ENCODE measurements around the gene ASS1. TPM values are rescaled to one million over a fixed set of nuclear protein-coding genes. Genes with fewer than 3 reads are reported as not detected.
A peak's percentile ranks its signal among the peaks of the same experiment; 100 is the strongest.

ASS1 gene
- total RNA-seq, 3 donors from 2014 or later (not counting 1 experiment from before 2014, with no cell fraction given) = 1.3 TPM; not detected in 2

- Histone ChIP-seq H3K36me3 (ENCODE audit: control insufficient read depth, insufficient read depth, low read length) (no peaks in the 10 kb centered on the region), H3K27me3 (ENCODE audit: control insufficient read depth, insufficient read depth, low read length) (peaks cover 5% of the 10 kb centered on the region), H3K9me3 (ENCODE audit: control insufficient read depth, insufficient read depth, low read length) (peaks cover 4% of the 10 kb centered on the region), H3K4me1 (ENCODE audit: control insufficient read depth, insufficient read depth, low read length) (peaks cover 13% of the 10 kb centered on the region), H3K27ac (ENCODE audit: low read length) (no peak overlapping the region), H3K4me3 (ENCODE audit: low read length) (no peak overlapping the region)
- DNase-seq (no peak), ATAC-seq (no peak)
- no peak overlapping the region for H3K27ac Mint-ChIP-seq
- intact Hi-C loops (cut with micrococcal nuclease) = no loop called here
- no peak overlapping the region for H3K4me3 Mint-ChIP-seq
- TF ChIP-seq, protein P1, sequence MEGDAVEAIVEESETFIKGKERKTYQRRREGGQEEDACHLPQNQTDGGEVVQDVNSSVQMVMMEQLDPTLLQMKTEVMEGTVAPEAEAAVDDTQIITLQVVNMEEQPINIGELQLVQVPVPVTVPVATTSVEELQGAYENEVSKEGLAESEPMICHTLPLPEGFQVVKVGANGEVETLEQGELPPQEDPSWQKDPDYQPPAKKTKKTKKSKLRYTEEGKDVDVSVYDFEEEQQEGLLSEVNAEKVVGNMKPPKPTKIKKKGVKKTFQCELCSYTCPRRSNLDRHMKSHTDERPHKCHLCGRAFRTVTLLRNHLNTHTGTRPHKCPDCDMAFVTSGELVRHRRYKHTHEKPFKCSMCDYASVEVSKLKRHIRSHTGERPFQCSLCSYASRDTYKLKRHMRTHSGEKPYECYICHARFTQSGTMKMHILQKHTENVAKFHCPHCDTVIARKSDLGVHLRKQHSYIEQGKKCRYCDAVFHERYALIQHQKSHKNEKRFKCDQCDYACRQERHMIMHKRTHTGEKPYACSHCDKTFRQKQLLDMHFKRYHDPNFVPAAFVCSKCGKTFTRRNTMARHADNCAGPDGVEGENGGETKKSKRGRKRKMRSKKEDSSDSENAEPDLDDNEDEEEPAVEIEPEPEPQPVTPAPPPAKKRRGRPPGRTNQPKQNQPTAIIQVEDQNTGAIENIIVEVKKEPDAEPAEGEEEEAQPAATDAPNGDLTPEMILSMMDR (IDR thresholded peaks at IDR 0.05) = no peak
- 20% methylated on average over 30 of the region's 30 CpGs for WGBS (ENCODE audit: insufficient coverage)
- peaks cover 7% of the 10 kb centered on the region for H3K36me3 Mint-ChIP-seq
- H3K4me1 Mint-ChIP-seq = no peaks in the 10 kb centered on the region
- no peaks in the 10 kb centered on the region for H3K9me3 Mint-ChIP-seq
- H3K27me3 Mint-ChIP-seq (ENCODE audit: low read depth in 2 of 2) = peaks cover 8 to 24% of the 10 kb centered on the region in 2 donors
Measured at GRCh38 chr9:130445268-130445983, 665 bp downstream of the ASS1 start.

DNA sequence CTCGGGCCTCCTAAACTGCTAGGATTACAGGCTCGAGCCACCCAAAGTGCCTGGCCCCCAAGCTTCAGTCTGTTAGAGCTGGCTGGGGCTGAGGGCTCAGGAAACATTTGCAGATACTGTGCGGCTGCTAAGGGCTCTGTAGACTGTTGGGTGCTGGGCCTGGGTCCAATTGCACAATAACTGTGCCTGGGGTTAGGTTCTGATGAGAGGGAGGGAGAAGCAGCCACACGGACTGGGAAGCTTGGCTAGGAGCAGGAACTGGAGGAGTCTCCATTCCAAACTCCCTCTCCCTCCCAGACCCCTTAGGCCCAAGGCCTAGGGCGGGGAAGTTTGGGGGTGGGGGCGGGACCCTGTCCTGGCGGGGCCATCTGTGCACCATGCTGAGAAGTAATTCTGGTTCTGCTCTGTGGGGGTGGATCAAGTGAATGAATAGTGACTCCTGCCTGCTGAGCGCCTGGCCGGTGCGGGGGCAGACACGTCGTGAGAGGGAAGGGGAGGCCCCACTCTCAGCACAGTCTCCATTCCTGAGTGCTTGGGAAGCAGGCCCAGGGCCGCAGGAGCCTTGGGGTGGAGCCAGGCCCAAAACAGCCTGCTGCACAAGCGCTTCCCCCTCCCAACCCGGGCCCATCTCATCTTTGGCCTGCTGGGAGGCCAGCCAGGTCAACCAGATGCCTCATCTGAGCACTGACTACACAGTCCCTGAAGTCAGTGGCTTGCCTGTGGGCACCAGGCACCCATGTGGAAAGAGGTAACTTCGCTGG is 1.5 kb downstream of the ASS1 start:
- Histone ChIP-seq H3K4me1 (ENCODE audit: control insufficient read depth, insufficient read depth, low read length) (peaks cover 13% of the 10 kb centered on the region), H3K27me3 (ENCODE audit: control insufficient read depth, insufficient read depth, low read length) (peaks cover 5% of the 10 kb centered on the region), H3K27ac (ENCODE audit: low read length) (no peak overlapping the region), H3K4me3 (ENCODE audit: low read length) (no peak overlapping the region), H3K9me3 (ENCODE audit: control insufficient read depth, insufficient read depth, low read length) (no peaks in the 10 kb centered on the region), H3K36me3 (ENCODE audit: control insufficient read depth, insufficient read depth, low read length) (no peaks in the 10 kb centered on the region)
- Mint-ChIP-seq H3K27me3 (ENCODE audit: low read depth in 2 of 2) (peaks cover 8 to 24% of the 10 kb centered on the region in 2 donors), H3K27ac (no peak overlapping the region), H3K4me3 (peak overlapping the region; percentile 67), H3K36me3 (peaks cover 3% of the 10 kb centered on the region), H3K9me3 (no peaks in the 10 kb centered on the region), H3K4me1 (no peaks in the 10 kb centered on the region)
- ATAC-seq (no peak), DNase-seq (no peak)
- TF ChIP-seq, protein P1 (IDR thresholded peaks at IDR 0.05) = no peak
- intact Hi-C loops (cut with micrococcal nuclease) = no loop called here
- WGBS (ENCODE audit: insufficient coverage) = 86% methylated on average over 15 of the region's 16 CpGs

GRCh38 chr9:130447193-130447816 is 2.5 kb downstream of the ASS1 start:
- H3K36me3 Mint-ChIP-seq = no peaks in the 10 kb centered on the region
- Histone ChIP-seq H3K4me1 (ENCODE audit: control insufficient read depth, insufficient read depth, low read length) (peaks cover 13% of the 10 kb centered on the region), H3K27ac (ENCODE audit: low read length) (no peak overlapping the region), H3K9me3 (ENCODE audit: control insufficient read depth, insufficient read depth, low read length) (no peaks in the 10 kb centered on the region), H3K27me3 (ENCODE audit: control insufficient read depth, insufficient read depth, low read length) (peaks cover 5% of the 10 kb centered on the region), H3K36me3 (ENCODE audit: control insufficient read depth, insufficient read depth, low read length) (no peaks in the 10 kb centered on the region), H3K4me3 (ENCODE audit: low read length) (no peak overlapping the region)
- DNase-seq (no peak), ATAC-seq (no peak)
- no peak overlapping the region for H3K27ac Mint-ChIP-seq
- no peak overlapping the region for H3K4me3 Mint-ChIP-seq
- TF ChIP-seq, protein P1 (IDR thresholded peaks at IDR 0.05) = no peak
- no peaks in the 10 kb centered on the region for H3K4me1 Mint-ChIP-seq
- H3K27me3 Mint-ChIP-seq (ENCODE audit: low read depth in 2 of 2) = peaks cover under 1 to 22% of the 10 kb centered on the region in 2 donors
- no peaks in the 10 kb centered on the region for H3K9me3 Mint-ChIP-seq
- intact Hi-C loops (cut with micrococcal nuclease) = no loop called here
- 85% methylated on average over 12 of the region's 12 CpGs for WGBS (ENCODE audit: insufficient coverage)
